Caco-2 (cell line): Measurements from ENCODE around the gene LAMB4. TPM values are rescaled to one million over a fixed set of nuclear protein-coding genes. Genes with fewer than 3 reads are reported as not detected.
A peak's percentile ranks its signal among the peaks of the same experiment; 100 is the strongest.

Experiments
- BruUV-seq: library from RNA; stranded (reverse); fragments of 400-500 nt; replicated peaks from 2 replicates; lab custom pipeline; 2021; lab: Mats Ljungman, UMichigan
- CTCF ChIA-PET: fragments of 300-600 bp; sonication (Branson Sonifier 250); formaldehyde crosslinking; loops from one replicate; lab custom pipeline; 2022; ENCODE audit warnings: antibody characterized with exemption; lab: Charles Lee
- POLR2A ChIA-PET: fragments of 300-600 bp; sonication (Branson Sonifier 250); formaldehyde crosslinking; loops from one replicate; lab custom pipeline; 2022; ENCODE audit warnings: antibody characterized with exemption; lab: Charles Lee
- DNase-seq, 2 experiments: peaks; one replicate each; pipeline versions ENCODE4 v3.0.0 to v3.0.0-alpha.2; 2020 to 2022
- H3K27me3 ChIP-seq: replicated peaks from 2 replicates; pipeline ENCODE4 v1.6.0; 2011; ENCODE audit warnings: low read length; ENCODE audit not compliant: control insufficient read depth, insufficient read depth
- H3K36me3 ChIP-seq: 2 replicates; pipeline ENCODE4 v1.5.1; 2011; ENCODE audit warnings: low read length; ENCODE audit not compliant: control insufficient read depth, insufficient read depth
- H3K4me1 ChIP-seq: fragments of 250-450 bp; sonication (Bioruptor Pico); 2 replicates; pipeline ENCODE4 v1.5.1; 2020; ENCODE audit warnings: mild to moderate bottlenecking
- H3K4me3 ChIP-seq: 2 replicates; pipeline ENCODE4 v1.5.1; 2011; ENCODE audit warnings: low read depth, mild to moderate bottlenecking, control low read depth, low read length
- H3K9me3 ChIP-seq: fragments of 250-450 bp; sonication (Bioruptor Pico); 2 replicates; pipeline ENCODE4 v1.5.1; 2020; ENCODE audit warnings: mild to moderate bottlenecking, moderate library complexity
- H3K27ac Mint-ChIP-seq: one replicate; pipeline ENCODE4 v1.8.0; 2022; ENCODE audit warnings: mixed read lengths; ENCODE audit not compliant: unreplicated experiment
- H3K27me3 Mint-ChIP-seq: one replicate; pipeline ENCODE4 v1.8.0; 2022; ENCODE audit warnings: mixed read lengths; ENCODE audit not compliant: insufficient read depth, unreplicated experiment
- H3K36me3 Mint-ChIP-seq: one replicate; pipeline ENCODE4 v1.8.0; 2022; ENCODE audit warnings: mild to moderate bottlenecking, mixed read lengths; ENCODE audit not compliant: insufficient read depth, unreplicated experiment
- H3K4me1 Mint-ChIP-seq: one replicate; pipeline ENCODE4 v1.8.0; 2022; ENCODE audit warnings: low read depth, mixed read lengths; ENCODE audit not compliant: unreplicated experiment
- H3K4me3 Mint-ChIP-seq: one replicate; pipeline ENCODE4 v1.8.0; 2022; ENCODE audit warnings: mild to moderate bottlenecking, moderate library complexity, mixed read lengths; ENCODE audit not compliant: unreplicated experiment
- H3K9me3 Mint-ChIP-seq: one replicate; pipeline ENCODE4 v1.8.0; 2022; ENCODE audit warnings: mixed read lengths; ENCODE audit not compliant: unreplicated experiment
- CTCF ChIP-seq, 2 experiments: fragments of 200-600 bp in 1 of 2; IDR thresholded peaks; 1 replicate in 1 of 2; 2 replicates in 1 of 2; pipeline versions ENCODE4 v1.5.1 to v1.8.0; 2011 to 2022; ENCODE audit warnings: antibody characterized with exemption in 1 of 2, control low read depth in 1 of 2, inconsistent platforms in 1 of 2, low read depth in 1 of 2, low read length in 1 of 2, mild to moderate bottlenecking in 1 of 2, moderate library complexity in 1 of 2; ENCODE audit not compliant: insufficient read depth in 1 of 2, severe bottlenecking in 1 of 2, unreplicated experiment in 1 of 2
- intact Hi-C: fragments of 100-400 bp; cut with micrococcal nuclease; formaldehyde crosslinking; loops from one replicate; pipeline ENCODE4 v1.10.0; 2022; ENCODE audit not compliant: unreplicated experiment
- total RNA-seq: library from RNA; stranded (reverse); gene quantifications from 2 replicates; pipeline ENCODE4 v1.2.3, GENCODE V29; 2022

Gene LAMB4
- total RNA-seq, 1 experiment from 2014 or later, result 0.52 TPM

GRCh38 chr7:108012499-108013430 lies 117.4 kb downstream of the LAMB4 start:
- peak; percentile 52 to 79 for DNase-seq
- intact Hi-C loops, result loop anchor here (1.0 to 10.0 kb wide), 3 partner anchors 8 to 512 kb away; partner anchors contain the start of gene PNPLA8
- H3K9me3 ChIP-seq, result no peaks in the 10 kb centered on the region
- ChIA-PET CTCF (interaction anchor here (1.0 kb wide), 1 partner anchor 138 kb away, joined by 4 read pairs; no protein-coding TSS in a partner anchor), POLR2A (interaction anchor here (1.0 to 1.2 kb wide), 2 partner anchors 9 to 269 kb away, joined by 4 to 8 read pairs; partner anchors contain the start of gene CBLL1)
- no peak for TF ChIP-seq CTCF (IDR thresholded peaks at IDR 0.05; ENCODE audit: insufficient read depth in 1 of 2, low read depth in 1 of 2, low read length in 1 of 2, severe bottlenecking in 1 of 2, unreplicated experiment in 1 of 2)
- H3K27me3 Mint-ChIP-seq, result no peaks in the 10 kb centered on the region
- H3K27ac Mint-ChIP-seq, result peak overlapping the region; percentile 52
- H3K36me3 ChIP-seq, result no peaks in the 10 kb centered on the region
- H3K4me1 ChIP-seq, result peaks cover 87% of the 10 kb centered on the region
- H3K27me3 ChIP-seq, result no peaks in the 10 kb centered on the region
- H3K9me3 Mint-ChIP-seq, result no peaks in the 10 kb centered on the region
- H3K36me3 Mint-ChIP-seq, result peaks cover 5% of the 10 kb centered on the region
- peaks cover 41% of the 10 kb centered on the region for H3K4me1 Mint-ChIP-seq
- TSS peak; percentile 70 for BruUV-seq
- peak overlapping the region; percentile 7 for H3K4me3 Mint-ChIP-seq
- H3K4me3 ChIP-seq, result no peak overlapping the region

- Mint-ChIP-seq H3K27ac (peak overlapping the region; percentile 45), H3K4me3 (peak overlapping the region; percentile 37), H3K36me3 (peaks cover 10% of the 10 kb centered on the region), H3K27me3 (no peaks in the 10 kb centered on the region), H3K4me1 (peaks cover 50% of the 10 kb centered on the region), H3K9me3 (no peaks in the 10 kb centered on the region)
- Histone ChIP-seq H3K27me3 (no peaks in the 10 kb centered on the region), H3K4me1 (peaks cover 87% of the 10 kb centered on the region), H3K36me3 (no peaks in the 10 kb centered on the region), H3K4me3 (no peak overlapping the region), H3K9me3 (no peaks in the 10 kb centered on the region)
- intact Hi-C loops, result loop anchor here (10.0 kb wide), 1 partner anchor 514 kb away; the partner anchor contains the start of gene PNPLA8
- ChIA-PET POLR2A (no interaction called here), CTCF (no interaction called here)
- BruUV-seq, result no TSS peak
- TF ChIP-seq CTCF (IDR thresholded peaks at IDR 0.05; ENCODE audit: insufficient read depth in 1 of 2, low read depth in 1 of 2, low read length in 1 of 2, severe bottlenecking in 1 of 2, unreplicated experiment in 1 of 2), result no peak
- DNase-seq, result no peak
Observed at GRCh38 chr7:108010377-108010776, 119.8 kb downstream of the LAMB4 start.

- BruUV-seq, result no TSS peak
- ChIA-PET CTCF (no interaction called here), POLR2A (no interaction called here)
- H3K4me3 Mint-ChIP-seq, result no peak overlapping the region
- peaks cover 7% of the 10 kb centered on the region for H3K36me3 Mint-ChIP-seq
- H3K4me3 ChIP-seq, result no peak overlapping the region
- TF ChIP-seq CTCF (IDR thresholded peaks at IDR 0.05; ENCODE audit: insufficient read depth in 1 of 2, low read depth in 1 of 2, low read length in 1 of 2, severe bottlenecking in 1 of 2, unreplicated experiment in 1 of 2), result no peak
- H3K27me3 Mint-ChIP-seq, result no peaks in the 10 kb centered on the region
- H3K27ac Mint-ChIP-seq, result peak overlapping the region; percentile 45
- H3K4me1 ChIP-seq, result peaks cover 89% of the 10 kb centered on the region
- DNase-seq, result no peak
- no peaks in the 10 kb centered on the region for H3K27me3 ChIP-seq
- no peaks in the 10 kb centered on the region for H3K9me3 Mint-ChIP-seq
- H3K36me3 ChIP-seq, result no peaks in the 10 kb centered on the region
- peaks cover 55% of the 10 kb centered on the region for H3K4me1 Mint-ChIP-seq
- intact Hi-C loops, result loop anchor here (10.0 kb wide), 2 partner anchors 345 to 515 kb away; partner anchors contain the start of gene PNPLA8
- no peaks in the 10 kb centered on the region for H3K9me3 ChIP-seq
Observed at GRCh38 chr7:108009873-108010272, 120.3 kb downstream of the LAMB4 start.
